GM12878 (cell line): ENCODE data around the gene DYNLL1. TPM values are rescaled to one million over a fixed set of nuclear protein-coding genes. Genes with fewer than 3 reads are reported as not detected.

ENCODE experiments used
- CREM ChIP-seq: IDR thresholded peaks from 2 replicates; pipeline ENCODE4 v1.6.1; 2014; ENCODE audit warnings: antibody characterized with exemption, low read depth
- EGR1 ChIP-seq, 2 experiments: IDR thresholded peaks; 1 replicate in 1 of 2; 2 replicates in 1 of 2; pipeline ENCODE4 v1.6.1; 2011 to 2012; ENCODE audit warnings: low read depth in 2 of 2, low read length in 2 of 2, borderline replicate concordance in 1 of 2, mild to moderate bottlenecking in 1 of 2, moderate library complexity in 1 of 2
- TAF1 ChIP-seq: IDR thresholded peaks from 2 replicates; pipeline ENCODE4 v1.6.1; 2011; ENCODE audit warnings: mild to moderate bottlenecking, low read depth, low read length, borderline replicate concordance
- ZBED1 ChIP-seq: IDR thresholded peaks from 2 replicates; pipeline ENCODE4 v1.6.1; 2016; ENCODE audit warnings: borderline replicate concordance
- ZNF384 ChIP-seq: IDR thresholded peaks from 2 replicates; pipeline ENCODE4 v1.6.1; 2012; ENCODE audit warnings: low read depth, mild to moderate bottlenecking, low read length, improper control_type of control experiment, borderline replicate concordance
- polyA plus RNA-seq, 11 experiments: library from polyadenylated mRNA; depleted of rRNA in 4 of 11; unstranded in 6 of 11; stranded (reverse) in 5 of 11; fragments of >200 nt; fragmentation: Nextera tagmentation in 4 of 11; fragmentation: Illumina TruSeq in 1 of 11; extraction: Ambion mirVana in 4 of 11; extraction: Trizol in 1 of 11; gene quantifications; 1 replicate in 1 of 11; 2 replicates in 10 of 11; pipeline versions ENCODE4 v1.2.1 to v1.2.3, GENCODE V29; 2011 to 2016; ENCODE audit warnings: inconsistent platforms in 2 of 11, missing spikeins in 2 of 11, low read depth in 1 of 11
- total RNA-seq, 4 experiments: library from RNA; depleted of rRNA in 3 of 4; stranded (reverse); fragments of >200 nt in 3 of 4; fragmentation: Illumina TruSeq in 1 of 4; extraction: Trizol in 1 of 4; gene quantifications; 2 replicates each; pipeline versions ENCODE4 v1.2.1 to v1.2.3, GENCODE V29; 2013 to 2021
- TF ChIP-seq, protein P1 (sequence below): fragments of 150-350 bp; IDR thresholded peaks from 2 replicates; pipeline ENCODE4 v1.6.1; 2014; ENCODE audit warnings: mild to moderate bottlenecking, low read depth, low read length
- TF ChIP-seq, protein P2 (sequence below): fragments of 450-650 bp; IDR thresholded peaks from 2 replicates; pipeline ENCODE4 v1.6.1; 2017; ENCODE audit warnings: low read depth, mild to moderate bottlenecking, moderate library complexity

DYNLL1 gene
- total and polyA plus RNA-seq, 10 of the 15 experiments (the other 5 are each of a cell fraction or from before 2014, with no cell fraction given), result 239 to 796 (median 379) TPM

DNA sequence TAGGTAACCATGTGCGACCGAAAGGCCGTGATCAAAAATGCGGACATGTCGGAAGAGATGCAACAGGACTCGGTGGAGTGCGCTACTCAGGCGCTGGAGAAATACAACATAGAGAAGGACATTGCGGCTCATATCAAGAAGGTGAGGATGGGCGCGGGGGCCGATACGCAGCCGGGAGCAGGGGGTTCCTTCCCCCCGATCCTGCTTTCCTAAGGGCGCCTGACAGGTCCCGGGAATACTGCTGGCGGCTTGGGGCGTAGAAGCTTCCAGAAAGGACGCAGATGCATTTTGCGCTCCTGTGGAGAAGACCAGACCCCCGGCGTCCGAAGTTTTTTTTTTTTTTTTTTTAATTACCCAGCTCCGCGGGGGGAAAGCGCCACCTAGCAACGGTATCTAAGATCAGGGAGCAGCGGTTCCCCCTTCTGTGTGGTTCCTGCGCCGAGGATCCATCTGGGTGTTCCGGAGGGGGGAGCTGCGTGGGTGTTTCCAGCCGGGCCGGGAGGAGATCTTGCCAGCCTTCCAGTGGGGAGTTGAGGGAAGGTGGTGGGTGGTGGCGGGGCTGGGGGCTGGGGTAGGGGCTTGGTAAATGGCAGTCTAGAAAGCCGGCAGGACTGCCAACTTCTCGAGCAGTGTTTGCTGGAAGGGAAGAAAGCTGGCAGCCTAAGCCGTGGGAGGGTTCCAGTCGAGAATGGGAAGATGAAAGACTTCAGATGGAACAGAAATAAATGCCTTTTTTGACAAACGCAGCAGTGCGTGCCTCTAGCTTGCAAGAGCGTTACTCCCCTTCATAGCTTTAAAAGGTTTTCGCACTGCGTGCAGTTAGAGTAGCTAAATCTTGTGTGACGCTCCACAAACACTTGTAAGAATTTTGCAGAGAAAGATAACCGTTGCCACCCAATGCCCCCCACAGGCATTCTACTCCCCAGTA is 764 bp downstream of the DYNLL1 start (continued):
- TF ChIP-seq, protein P1, sequence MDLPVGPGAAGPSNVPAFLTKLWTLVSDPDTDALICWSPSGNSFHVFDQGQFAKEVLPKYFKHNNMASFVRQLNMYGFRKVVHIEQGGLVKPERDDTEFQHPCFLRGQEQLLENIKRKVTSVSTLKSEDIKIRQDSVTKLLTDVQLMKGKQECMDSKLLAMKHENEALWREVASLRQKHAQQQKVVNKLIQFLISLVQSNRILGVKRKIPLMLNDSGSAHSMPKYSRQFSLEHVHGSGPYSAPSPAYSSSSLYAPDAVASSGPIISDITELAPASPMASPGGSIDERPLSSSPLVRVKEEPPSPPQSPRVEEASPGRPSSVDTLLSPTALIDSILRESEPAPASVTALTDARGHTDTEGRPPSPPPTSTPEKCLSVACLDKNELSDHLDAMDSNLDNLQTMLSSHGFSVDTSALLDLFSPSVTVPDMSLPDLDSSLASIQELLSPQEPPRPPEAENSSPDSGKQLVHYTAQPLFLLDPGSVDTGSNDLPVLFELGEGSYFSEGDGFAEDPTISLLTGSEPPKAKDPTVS, result 0 out of 2 replicates have a peak, but pooled peaks have one; percentile 30
- no peak for TF ChIP-seq ZBED1
- 0 out of 2 replicates have a peak, but pooled peaks have one; percentile 14 for TF ChIP-seq TAF1
- no peak for TF ChIP-seq CREM
- TF ChIP-seq ZNF384, result peak; percentile 87
- TF ChIP-seq, protein P2, sequence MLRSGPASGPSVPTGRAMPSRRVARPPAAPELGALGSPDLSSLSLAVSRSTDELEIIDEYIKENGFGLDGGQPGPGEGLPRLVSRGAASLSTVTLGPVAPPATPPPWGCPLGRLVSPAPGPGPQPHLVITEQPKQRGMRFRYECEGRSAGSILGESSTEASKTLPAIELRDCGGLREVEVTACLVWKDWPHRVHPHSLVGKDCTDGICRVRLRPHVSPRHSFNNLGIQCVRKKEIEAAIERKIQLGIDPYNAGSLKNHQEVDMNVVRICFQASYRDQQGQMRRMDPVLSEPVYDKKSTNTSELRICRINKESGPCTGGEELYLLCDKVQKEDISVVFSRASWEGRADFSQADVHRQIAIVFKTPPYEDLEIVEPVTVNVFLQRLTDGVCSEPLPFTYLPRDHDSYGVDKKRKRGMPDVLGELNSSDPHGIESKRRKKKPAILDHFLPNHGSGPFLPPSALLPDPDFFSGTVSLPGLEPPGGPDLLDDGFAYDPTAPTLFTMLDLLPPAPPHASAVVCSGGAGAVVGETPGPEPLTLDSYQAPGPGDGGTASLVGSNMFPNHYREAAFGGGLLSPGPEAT, result 0 out of 2 replicates have a peak, but pooled peaks have one; percentile 13
- peak in 1 of 2 experiments; percentile 74; a peak in 2 of 3 replicates for TF ChIP-seq EGR1 (IDR thresholded peaks at IDR 0.05; ENCODE audit: borderline replicate concordance in 1 of 2, low read depth in 2 of 2, low read length in 2 of 2)
- TF ChIP-seq, all 136 proteins: peak for 11
